NCI-H2081 (cell line): ENCODE results near the gene PRKCB.
"Not testable (repeated sequence)": the region's sequence is repeated elsewhere in the genome, so short reads cannot be mapped to it uniquely, and the experiment has no call there.

Experiments used
- DNase-seq, 2 experiments: peaks; one replicate each; lab custom pipeline; 2025; lab: John Stamatoyannopoulos, UW

The PRKCB gene

GRCh38 chr16:24093049-24093448 is 257.3 kb downstream of the PRKCB start:
- no peak for DNase-seq

DNA sequence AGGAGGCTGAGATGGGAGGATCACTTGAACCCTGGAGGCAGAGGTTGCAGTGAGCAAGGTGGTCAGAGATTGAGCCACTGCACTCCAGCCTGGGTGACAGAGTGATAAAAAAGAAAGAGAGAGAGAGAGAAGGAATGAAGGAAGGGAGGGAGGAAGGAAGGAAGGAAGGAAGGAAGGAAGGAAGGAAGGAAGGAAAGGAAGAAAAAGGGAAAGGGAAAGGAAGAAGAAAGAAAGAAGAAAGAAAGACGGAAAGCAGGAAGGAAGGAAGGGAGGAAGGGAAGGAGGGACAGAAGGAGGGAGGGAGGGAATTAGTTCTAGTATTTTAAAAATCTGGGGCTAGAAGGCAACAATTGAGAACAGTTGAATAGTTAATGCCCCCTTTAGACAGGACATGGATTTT is 258.9 kb downstream of the PRKCB start:
- no peak for DNase-seq

GRCh38 chr16:24098896-24099295 is 263.1 kb downstream of the PRKCB start:
- no peak for DNase-seq

DNA sequence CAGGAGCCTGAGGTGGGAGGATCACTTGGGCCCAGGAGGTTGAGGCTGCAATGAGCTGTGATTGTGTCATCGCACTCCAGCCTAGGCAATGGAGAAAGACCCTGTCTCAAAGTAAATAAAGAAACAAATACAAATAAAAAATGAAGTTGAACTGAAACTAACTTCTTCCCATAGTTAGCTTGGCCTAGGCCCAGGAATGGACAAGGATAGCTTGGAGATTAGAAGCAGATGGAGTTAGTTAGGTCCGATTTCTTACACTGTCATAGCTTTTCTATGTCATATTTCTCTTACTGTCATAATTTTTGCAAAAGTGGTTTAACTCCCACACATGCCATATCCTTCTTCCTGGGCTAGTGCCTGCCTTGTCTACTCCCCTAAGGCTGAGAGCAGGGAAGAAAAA is 265.6 kb downstream of the PRKCB start:
- DNase-seq: no peak

DNA sequence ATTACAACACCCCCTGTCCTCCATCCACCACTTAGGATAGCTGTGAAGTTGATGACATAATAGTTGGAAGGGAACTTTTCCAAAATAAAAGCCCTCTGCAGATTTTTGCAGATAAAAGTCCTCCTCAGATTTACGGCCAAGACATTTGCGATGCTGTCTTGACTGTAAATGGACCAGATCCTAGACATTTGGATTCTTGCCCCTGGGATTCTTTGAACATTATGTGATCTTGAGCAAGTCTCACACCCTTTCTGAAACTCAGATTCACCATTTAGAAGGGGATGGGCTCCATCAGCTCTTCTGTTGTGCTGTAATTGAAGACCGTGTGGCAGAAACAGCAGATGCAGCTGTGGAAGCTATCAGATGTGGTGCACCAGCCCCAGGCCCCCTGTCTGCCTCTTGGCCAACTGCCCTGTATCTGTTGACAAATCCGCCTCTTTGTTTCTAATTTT is 266.5 kb downstream of the PRKCB start:
- DNase-seq: no peak

DNA sequence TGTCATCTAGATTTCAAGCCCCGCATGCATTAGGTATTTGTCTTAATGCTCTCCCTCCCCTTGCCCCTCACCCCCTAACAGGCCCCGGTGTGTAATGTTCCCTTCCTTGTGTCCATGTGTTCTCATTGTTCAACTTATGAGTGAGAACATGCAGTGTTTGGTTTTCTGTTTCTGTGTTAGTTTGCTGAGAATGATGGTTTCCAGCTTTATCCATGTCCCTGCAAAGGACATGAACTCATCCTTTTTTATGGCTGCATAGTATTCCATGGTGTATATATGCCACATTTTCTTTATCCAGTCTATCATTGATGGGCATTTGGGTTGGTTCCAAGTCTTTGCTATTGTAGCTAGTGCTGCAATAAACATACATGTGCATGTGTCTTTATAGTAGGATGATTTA is 269.7 kb downstream of the PRKCB start:
- not testable (repeated sequence) for DNase-seq

GRCh38 chr16:24108090-24108489 is 272.3 kb downstream of the PRKCB start:
- DNase-seq: not testable (repeated sequence)

DNA sequence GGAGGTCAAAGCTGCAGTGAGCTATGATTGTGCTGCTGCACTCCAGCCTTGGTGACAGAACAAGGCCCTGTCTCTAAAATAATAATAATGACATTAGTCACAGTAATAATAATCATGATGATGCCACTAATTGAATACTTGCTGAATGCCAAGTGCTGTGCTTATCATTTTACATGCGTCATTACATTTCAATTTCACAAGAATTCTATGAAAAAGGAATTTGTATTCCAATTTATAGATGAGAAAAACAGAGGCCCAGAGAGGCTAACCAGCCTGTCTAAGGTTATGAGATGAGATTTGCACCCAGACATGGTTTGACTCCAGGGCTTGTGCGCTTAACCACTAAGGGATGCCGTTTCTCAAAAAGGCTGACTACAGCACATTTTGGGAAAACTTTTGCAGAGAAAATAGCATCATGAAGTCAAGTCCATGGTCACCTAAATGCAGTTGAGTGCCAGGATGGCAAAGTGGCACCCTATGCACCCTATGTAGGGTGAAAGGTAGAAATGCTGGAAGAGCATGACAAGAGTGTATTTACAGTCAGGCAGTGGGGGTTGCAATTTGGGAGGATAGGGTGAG is 276.0 kb downstream of the PRKCB start:
- DNase-seq: no peak

DNA sequence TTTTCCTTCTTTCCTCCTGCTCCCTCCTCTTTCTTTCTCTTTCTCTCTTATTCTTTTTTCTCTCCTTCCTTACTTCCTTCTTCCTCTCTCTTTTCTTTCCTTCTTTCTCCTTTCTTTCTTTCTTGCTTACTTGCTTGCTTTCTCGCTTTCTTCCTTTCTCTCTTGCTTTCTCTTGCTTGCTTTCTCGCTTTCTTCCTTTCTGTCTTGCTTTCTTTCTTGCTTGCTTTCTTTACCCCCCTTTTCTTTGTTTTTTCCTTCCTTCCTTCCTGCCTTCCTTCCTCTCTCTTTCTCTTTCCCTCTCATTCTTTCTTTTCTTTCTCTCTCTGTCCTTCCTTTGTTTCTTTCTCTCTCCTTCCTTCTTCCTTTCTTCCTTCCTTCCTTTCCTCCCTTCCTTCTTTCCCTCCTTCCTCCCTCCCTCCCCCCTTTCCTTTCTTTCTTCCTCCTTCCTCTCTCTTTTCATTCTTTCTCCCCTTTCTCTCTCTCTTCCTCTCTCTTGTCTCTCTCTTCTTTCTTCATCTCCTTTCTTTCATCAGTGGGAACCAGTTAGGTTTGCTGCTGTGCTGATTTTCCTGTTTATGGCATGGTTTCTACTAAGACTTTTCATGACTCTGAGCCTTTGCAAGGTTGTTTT is 277.4 kb downstream of the PRKCB start:
- no peak for DNase-seq

DNA sequence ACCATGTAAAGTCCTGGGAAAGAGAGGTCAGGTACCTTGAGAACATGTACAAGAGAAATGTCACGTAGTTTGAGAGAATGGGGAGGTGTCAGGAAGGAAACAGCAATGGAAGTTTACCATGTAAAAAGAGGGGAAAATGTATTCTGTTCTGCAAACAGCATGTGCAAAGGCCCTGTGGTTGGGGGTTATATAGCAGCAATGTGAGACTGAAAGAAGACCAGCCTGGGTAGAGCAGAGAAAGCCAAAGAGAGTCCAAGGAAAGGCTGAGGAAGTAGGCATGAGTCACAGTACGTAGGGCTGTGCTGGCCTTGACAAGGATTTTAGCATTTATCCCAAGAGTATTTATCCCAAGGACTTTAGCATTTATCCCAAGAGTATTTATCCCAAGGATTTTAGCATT is 279.1 kb downstream of the PRKCB start:
- DNase-seq: no peak

GRCh38 chr16:24116046-24116776 is 280.4 kb downstream of the PRKCB start:
- DNase-seq: no peak

DNA sequence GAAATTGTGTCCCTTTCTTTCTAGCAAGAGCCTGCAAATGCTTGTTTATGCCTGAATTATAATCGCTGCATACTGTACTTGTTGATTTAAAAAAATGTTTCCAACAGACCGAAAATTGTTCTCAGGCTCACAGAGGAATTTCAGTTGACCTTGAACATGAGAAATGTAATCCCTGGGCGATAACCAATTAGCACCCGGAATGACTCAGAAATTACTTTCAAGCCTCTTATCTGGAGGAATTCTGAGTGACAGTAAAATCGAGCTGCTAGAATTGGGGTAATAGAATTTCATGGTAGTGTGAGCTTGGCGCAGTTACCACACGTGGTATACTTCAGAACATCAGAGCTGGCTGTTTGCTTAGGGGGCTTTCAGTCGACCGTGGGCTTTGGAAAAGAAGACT is 281.2 kb downstream of the PRKCB start:
- DNase-seq: no peak

- no peak for DNase-seq
These were observed 281.9 kb downstream of the PRKCB start for GRCh38 chr16:24117680-24118079.

DNA sequence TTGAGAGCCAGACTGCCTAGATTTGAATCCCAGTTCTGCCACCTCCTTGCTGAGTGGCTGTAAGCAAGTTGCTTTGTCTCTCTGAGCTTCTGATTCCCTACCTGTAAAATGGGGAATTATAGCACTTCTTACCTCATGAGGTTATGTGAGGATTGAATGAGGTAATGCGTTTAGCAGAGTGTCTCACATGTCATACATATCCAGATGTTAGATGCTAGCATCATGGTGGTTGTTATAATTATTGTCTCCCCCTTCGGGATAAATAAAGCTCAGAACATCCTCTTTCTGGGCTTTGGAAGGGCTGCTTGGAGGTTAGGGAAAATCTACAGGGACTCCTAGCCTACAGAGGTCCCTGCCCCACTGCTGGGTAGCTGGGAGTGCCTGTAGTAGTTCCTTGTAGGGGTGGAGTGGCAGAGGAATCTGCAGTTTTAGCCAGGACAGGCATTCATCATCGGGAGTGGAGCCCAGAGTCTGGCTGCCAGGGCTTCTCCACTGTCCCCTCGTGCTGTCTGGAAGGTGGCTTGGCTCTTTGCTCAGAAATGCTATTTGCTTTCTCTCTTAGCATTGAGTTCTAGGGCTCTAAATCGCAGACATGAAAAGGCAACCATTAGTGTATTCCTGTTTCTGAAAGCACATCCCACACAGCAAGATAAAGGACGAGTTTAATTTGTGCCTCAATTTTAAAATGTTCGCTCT is 282.5 kb downstream of the PRKCB start:
- DNase-seq: no peak

GRCh38 chr16:24119807-24120206 is 284.0 kb downstream of the PRKCB start:
- DNase-seq: no peak

- no peak for DNase-seq
These were observed 287.5 kb downstream of the PRKCB start for GRCh38 chr16:24123275-24123674.

DNA sequence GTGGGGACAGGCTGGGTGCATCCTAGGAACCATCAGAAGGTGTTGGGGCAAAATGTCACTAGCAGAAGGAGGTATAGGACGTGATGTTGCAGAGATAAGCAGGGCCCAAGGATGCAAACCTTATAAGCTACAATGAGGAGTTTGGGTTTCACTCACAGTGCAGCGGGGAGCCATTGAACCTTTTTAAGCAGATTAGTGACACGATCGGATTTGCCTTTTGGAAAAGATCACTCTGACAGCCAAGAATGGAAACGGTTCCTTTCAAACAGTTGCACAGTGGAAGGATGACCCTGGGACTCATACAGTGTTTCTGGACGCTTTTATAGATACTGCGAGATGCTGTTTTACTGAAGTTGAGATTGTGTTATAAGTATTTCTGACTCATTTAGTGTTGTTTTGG is 288.5 kb downstream of the PRKCB start:
- DNase-seq: no peak

- DNase-seq: no peak
These were observed 289.4 kb downstream of the PRKCB start for GRCh38 chr16:24125214-24125613.

DNA sequence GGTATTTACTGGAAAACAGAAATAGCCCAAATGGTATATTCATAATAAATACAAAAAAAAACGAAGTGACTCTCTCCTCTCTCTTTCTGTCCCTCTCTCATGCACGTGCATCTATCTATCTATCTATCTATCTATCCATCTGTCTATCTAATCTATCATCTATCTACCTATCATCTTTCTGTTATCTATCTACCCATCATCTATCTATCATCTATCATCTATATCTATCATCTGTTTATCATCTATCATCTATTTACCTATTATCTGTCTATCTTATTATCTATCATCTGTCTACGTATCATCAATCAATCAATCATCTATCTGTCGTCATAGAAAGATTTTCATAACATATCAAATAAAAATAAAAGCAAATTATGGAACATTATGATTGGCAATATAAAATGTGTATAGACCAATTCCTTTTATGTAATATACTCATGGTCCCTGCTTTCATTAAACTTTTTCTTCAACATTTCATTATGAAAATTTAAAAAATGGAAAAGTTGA is 293.7 kb downstream of the PRKCB start:
- DNase-seq: no peak

DNA sequence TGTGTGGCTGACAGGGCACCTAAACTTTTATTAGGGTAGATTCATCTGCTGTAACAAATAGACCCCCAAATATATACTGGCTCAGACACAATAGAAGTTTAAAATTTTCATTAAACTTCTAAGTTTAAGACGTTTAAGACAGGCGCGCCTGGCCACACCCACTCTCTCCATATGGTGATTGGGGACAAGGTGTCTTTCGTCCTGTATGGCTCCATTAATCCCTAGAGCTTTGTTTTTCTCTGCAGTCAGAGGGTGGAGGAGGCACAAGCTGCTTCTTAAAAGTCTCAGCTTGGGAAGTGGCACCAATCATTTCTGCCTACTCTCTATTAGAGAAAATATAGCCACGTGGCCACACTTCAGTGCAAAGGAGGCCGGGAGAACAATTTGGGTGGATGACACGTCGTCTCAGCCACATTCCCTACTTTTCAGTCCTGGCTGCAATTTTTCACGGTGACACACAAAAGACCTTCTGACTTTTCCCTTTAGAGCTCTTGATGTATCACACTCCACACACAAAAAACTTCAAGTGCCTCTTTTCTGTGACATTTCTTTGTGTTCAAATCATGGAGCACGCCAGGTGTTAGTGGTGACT is 294.8 kb downstream of the PRKCB start:
- no peak for DNase-seq

DNA sequence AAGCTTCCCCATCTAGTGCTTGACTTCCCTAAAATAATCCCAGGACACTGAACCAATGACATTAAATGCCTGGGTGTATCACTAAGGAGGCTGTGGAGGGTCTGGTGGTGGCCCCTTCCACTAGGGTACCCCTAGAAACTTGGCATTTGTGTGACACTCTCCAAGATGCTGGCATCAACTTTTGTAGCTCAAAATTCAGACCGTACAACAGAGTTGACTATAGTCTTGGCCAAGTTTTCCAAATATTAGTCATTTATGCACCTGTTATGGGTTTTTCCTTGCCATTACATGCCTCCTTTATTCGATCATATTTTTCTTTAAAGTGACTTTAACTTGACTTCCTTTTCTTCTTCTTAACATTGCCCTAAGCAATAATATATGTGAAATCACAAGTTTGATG is 295.5 kb downstream of the PRKCB start:
- DNase-seq: no peak
